RPMI7951 (cell line): ENCODE results near the gene COL6A2. TPM values are rescaled to one million over a fixed set of nuclear protein-coding genes. Genes with fewer than 3 reads are reported as not detected.
"Not testable (repeated sequence)": the region's sequence is repeated elsewhere in the genome, so short reads cannot be mapped to it uniquely, and the experiment has no call there.

Experiments used
- DNase-seq: peaks from one replicate; pipeline ENCODE4 v3.0.0-alpha.2; 2012; ENCODE audit warnings: low read depth
- total RNA-seq: library from RNA; depleted of rRNA; stranded (reverse); fragments of >200 nt; shearing (Covaris generic); gene quantifications from 2 replicates; pipeline ENCODE4 v1.2.3, GENCODE V29; 2014

COL6A2 gene
- total RNA-seq, 1 experiment from 2014 or later = 680 TPM

DNA sequence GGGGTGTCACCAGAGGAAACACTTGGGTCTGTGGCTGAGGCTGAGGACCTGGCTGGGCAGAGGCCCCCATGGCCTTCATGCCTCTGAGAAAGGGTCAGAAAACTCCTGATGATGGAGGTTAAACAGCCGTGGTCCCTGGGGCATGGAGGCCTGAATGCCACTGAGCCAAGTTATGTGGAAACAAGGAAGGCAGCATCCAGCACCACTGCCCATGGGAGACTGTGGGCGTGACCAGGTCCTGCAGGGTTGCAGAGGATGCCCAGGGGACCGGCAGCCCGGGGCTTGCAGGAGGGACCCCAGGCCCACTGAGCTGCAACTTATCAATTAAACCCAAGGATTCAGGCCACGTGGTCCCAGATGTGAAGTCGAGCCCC is 18.9 kb upstream of the COL6A2 start:
- DNase-seq = no peak

DNA sequence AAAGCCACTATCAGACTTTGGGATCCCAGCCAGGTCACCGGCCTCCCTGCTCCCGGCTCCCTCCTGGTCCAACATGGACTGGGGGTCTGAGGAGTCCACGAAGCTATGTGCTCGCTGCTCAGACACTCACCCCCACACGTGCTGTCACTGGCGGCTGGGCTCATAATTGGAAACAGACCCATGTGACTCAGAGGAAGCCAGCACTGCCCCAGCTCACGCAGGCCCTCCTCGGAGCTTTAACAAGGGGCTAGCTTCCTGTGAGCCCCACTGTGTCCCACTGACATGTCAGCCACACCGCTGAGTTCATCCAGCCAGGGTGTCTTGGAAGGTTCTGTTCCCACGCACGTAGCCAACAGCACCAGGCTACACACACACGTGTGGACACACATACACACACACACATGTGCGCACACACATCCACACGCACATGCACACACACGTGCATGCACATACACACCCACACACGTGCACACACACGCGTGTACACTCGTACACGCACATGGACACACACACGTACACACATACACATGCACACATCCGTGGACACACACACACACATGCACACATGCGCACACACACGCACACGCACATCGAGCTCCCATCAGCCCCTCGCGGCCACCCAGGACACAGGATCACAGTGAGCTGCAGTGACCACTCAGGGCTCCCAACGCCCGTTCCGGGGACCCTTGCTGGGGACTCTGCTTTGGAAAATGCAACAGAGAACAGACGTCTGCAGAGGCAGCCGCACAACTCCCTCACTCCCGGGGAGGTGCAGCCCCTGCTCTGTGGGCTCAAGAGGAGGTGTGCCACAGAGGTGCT is 18.4 kb upstream of the COL6A2 start:
- peak; percentile 98 for DNase-seq

DNA sequence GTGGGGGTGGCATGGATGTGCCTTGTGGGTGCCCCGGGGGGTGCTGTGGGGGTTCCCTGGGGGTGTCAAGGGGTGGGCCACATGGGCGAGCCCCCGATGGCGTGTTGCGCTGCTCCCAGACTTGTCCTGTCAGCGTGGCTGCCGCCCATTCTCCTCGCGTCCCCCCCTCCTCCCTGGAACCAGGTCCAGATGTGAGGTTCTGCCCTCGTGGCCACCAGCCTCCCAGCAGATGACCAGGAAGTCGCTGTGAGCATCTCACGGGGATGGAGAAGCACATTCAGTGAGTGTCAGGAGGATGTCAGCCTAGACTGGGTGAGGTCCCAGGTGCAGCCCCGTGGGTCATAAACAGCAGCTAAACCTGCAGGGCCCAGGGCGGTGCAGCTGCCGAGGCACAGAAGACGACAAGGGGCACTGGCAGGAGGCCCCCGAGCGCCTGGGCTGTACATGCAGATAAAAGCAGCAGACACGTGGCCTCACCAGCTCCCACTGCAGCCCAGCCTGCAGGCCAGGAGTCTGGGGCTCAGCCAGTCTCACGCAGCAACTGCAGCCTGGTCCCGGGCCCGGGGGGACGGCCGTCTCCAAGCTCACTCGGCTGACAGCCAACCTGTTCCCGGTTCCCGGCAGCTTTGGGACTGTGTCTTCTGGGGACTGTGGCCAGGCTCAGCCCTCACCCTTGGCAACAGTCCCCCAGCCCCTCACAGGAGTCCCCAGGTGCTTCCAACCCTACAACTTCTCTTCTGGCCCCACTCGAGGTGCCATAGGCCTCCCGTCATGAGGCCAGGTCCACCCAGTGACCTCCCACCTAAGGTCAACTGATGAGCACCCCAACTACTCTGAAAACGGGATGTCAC is 17.5 kb upstream of the COL6A2 start:
- DNase-seq = peak; percentile 92

DNA sequence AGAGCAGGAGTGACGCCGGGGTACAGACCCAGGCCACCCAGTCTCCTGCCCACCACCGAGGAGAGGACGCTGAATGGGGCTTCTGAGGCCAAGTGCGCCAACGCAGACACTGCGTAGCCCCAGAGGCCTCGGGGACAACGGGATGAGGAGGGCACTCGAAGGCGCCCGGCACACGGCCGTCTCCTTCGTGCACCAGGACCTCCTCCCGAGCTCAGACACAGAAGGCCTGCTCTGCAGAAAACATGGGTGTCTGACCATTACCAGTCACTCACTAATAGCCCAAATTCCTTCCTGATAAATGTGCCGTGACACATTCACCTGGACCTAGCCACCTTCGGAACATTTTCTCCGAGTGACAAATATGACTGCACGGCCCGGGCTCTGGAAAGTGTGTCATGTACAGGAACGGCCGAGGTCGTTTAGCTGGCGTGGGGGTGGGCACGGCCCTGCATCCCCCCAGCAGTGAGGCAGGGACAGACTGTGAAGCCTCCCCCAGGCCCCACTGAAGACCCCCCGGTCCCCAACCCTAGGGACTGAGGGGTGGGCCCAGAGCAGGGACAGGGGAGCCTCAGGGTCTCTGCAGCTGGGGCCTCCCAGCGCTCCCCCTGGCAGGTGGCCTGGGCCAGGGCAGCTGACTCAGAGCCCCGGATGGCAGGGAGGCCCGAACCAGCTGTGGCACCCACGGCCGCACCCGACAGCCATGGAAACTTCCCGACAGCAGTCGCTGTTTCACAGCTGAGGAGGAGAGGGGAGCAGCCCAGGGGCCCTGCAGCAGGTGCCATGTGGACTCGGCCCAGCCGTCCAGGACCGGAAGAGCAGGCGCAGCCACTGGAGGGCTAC is 16.7 kb upstream of the COL6A2 start:
- peak; percentile 90 for DNase-seq

DNA sequence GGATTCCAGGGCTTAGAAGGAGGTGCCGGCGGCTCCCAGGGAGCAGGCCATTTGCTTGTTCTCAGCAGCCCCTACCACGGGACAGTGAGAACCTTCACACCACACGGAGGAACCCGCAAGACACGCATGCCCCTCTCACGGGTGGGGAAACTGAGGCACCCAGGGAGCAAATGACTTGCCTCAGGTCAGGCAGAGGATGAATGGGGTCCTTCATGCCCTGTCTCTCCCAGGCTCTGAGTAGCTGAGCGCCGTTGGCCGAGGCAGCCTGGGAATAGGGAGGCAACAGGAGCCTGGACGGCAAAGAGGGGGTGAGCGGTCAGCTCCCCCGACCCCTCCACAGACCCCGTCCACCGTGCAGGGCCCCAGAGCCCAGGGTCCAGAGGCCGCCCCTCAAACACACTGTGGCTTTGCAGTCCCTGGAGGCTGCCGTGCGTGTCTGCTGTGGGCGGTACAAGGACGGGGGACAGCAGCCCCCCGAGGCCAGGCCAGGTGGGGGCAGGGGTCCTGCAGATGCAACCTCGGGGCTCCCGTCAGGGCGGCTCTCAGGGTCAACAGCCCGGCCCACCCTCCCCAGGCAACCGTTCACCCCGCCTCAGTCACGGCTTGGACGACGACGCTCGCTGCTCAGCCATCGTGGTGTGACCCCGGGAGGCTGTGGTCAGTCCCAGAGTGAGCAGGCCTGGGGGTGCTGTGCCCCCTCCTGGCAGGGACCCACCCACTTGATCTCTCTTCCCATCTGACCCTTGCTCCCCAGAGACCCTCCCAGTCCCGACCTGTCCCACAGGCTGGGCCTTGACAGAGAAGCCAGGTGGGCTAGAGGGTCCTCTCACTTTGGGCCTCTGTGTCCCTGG is 15.8 kb upstream of the COL6A2 start:
- DNase-seq = no peak

DNA sequence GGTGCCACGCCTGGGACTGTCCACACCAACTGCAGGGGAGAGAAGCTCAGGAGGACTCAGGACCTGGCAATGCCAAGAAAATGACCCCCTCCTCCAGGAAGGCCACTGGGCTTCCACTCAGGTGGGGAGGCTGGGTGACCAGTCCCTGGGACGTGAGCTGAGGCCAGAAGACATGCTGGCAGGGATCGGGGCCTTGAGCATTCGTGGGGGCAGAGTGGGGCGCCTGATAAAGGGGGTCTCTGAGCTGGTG is 15.3 kb upstream of the COL6A2 start:
- no peak for DNase-seq

DNA sequence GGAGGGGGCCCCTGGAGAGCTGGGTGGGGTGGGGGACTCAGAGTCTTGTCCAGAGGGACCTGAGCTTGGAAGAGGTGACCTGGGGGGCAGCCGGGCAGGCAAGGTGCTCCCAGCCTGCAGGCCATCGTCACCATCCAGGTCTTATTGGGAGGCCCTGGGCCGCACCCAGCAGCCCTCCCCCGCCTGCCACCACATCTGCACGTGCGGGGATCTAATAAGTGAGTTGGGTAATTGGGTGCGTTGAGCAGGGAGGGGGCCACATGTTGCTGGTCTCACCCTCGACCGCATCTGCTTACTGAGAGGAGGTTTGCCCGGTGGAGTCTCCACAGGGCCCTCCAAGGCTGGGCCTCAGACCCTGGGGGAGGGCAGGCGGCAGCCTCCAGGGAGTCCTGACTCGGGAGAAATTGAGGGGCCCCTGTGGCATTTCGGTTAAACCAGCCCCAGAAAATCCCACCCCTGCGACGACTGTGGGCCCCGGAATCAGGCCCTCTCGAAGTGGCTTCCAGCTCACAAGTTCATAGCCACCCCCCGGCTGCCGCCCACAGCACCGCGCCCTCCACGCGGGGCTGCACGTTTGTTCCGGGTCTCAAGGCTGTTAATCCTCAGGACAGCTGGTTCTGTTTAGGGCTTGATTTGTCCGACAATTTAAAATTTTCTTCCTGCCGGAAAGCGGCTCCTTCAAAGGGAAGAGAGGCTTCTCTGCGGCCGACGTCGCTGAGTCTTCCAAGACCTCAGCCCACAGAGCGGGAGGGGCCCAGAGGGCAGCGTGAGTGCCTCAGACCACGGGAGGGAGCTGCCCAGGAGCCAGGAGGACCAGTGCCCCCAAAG is 14.7 kb upstream of the COL6A2 start:
- DNase-seq = peak; percentile 98

DNA sequence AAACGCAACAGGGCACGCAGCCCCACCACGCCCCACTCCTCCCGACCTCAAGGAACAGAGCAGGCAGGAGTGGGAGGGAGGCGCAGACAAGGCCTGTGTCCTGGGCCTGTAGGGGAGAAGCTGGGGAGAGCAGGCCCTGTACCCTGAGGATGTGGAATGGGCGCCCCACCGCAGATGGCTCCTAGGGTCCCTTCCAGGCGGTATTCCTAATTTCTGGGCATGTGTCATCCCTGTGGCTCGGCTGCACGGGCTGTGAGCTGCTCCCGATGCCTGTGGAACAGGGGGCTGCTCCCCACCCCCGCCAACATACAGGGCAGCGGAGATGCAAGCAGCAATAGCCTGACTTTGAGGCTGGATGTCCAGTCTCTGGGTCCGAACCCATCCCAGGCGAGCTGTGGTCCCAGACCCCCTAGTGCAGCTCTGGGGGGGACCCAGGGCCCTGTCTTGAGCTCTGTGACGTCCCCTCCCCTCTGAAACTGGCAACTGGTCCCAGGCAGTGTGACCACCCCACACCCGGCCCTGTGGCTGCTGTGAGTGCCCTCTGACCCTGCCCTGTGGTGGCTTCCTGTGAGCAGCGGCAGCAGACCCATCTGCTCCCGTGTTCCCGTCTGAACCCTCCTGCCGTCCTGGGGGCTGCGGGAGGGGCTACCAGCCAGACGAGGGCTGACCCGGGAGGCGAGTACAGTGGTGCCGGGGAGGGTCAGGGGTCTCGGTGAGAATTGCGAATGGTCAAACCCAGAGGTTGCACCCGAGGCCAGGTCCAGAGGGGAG is 13.9 kb upstream of the COL6A2 start:
- DNase-seq = no peak

DNA sequence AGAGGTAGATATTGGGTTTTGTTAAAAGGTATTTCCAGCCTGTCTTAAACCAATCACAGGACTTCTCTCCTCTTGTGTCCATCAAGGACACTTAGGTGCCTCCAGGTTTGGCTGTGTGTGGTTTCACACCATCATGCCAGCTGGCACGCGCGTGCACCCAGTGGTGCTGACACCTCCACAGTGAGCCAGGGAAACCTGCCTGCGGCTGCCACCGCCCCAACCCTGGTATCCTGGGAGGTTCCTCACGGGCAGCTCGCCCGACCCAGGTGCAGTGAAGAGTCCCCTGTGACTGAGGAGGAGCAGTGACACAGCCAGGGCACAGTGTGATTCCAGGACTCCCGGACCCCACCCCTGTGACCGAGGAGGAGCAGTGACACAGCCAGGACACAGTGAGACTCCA is 13.2 kb upstream of the COL6A2 start:
- DNase-seq = no peak

DNA sequence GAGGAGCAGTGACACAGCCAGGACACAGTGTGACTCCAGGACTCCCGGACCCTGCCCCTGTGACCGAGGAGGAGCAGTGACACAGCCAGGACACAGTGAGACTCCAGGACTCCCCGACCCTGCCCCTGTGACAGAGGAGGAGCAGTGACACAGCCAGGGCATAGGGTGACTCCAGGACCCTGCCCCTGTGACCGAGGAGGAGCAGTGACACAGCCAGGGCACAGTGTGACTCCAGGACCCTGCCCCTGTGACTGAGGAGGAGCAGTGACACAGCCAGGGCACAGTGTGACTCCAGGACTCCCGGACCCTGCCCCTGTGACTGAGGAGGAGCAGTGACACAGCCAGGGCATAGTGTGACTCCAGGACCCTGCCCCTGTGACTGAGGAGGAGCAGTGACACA is 12.7 kb upstream of the COL6A2 start:
- not testable (repeated sequence) for DNase-seq

DNA sequence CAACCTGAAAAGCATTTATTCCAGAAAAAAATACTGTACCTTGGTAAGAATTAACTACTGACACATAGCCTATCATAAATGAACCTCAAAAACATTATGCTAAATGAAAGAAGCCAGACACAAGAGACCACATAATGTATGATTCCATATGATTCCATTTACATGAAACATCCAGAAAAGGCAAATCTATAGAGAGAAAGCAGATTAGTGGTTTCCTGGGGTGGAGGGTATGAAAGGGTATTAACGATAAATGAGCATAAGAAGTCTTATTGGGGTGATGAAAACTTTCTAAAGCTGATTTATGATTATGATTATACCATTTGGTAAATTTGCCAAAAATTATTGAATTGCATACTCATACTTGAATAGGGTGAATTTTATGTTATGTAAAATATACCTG is 10.3 kb upstream of the COL6A2 start:
- DNase-seq = no peak

DNA sequence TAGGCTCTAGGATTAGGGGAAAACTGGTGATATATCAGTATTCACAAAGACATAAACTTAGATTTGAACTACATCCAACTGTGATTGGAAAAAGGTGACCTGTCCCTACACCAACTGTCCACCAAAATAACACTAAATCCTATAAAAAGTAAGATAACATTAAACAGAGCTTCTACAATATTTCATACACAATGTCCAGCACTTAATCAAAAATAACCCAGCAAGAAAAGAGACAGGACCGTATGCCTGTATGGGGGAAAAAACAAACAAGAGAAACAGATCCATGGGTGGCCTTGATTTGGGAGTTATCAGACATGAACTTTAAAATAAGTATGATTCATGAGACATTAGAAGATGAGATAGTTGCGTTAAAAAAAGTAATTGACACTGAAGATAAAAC is 9.7 kb upstream of the COL6A2 start:
- no peak for DNase-seq

DNA sequence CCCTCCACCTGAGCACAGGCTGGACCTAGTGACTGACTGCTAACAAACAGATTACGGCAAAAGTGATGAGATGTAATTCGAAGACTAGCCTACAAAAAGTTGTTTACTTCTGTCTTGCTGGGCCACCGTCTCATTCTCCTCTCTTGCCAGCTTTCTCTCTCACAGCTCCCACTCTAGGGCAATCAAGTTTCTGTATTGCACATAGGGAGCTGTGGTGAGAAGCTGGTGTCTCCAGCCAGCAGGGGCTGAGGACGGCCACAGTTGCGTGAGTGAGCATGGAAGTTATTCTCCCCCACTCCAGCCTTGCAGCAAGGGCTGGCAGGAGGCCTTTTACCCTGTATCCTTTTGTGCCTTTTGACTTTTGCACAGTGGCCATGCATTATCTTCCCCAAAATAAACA is 8.6 kb upstream of the COL6A2 start:
- DNase-seq = no peak

DNA sequence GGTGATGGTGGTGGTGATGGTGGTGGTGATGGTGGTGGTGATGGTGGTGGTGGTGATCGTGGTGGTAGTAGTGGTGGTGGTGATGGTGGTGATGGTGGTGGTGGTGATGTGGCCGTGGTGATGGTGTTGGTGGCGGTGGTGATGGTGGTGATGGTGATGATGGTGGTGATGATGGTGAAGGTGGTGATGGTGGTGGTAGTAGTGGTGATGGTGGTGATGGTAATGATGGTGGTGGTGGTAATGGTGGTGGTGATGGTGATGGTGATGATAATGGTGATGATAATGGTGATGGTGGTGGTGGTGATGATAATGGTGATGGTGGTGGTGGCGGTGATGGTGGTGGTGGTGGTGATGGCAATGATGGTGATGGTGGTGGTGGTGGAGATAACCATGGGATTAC is 6.8 kb upstream of the COL6A2 start:
- DNase-seq = no peak

DNA sequence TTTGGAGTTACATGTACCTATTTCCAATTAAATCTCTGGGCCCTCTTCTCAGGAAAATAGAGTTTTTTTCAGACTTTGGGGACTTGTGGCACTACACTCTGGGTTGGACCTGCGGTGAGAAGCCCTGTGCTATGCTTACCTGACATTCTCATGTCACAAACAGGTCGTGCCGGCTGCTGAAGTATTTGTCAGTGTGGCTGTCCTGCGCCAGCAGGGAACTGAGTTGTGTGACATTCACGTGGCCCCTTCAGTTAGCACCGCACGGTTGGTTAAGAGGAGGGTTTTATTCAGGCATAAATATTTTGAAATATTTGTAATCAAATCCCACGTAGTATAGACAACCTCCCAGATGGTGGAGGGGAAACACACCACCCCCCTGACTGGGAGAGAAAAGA is 6.3 kb upstream of the COL6A2 start:
- no peak for DNase-seq

DNA sequence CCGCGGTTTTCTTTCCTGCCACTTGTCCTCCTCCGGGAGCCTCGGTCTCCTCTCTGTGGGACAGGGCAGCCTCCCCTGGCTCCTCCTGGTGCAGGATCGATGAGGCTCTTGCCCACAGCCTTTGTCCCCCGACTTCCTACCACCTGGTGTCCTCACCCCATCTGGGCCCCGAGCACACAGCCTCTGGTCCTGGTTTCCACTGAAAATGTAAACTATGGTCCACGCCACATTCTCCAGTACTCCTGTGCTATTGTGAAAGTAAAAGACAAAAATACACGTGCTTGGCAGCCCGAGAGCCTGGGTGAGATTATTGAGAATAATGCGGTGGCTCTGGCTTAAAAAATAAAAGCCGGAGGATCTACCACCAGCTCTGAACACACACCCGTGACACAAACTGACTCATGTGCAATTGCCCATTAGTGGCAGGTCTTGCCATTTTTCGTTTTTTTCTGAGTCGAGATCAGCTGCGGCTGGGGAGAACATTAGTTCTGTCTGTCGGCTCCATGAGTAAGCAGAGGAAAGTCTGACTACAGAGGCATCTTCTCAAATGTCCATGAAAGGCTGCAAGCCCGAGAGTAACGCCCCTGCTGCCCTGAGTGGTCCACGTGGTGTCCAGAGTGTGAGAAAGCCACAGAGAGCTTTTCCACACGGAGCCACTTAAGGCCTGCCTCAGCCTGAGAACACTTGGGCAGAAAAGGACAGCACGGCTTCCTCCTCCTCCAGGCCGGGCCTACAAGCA is 5.7 kb upstream of the COL6A2 start:
- DNase-seq = peak; percentile 99

DNA sequence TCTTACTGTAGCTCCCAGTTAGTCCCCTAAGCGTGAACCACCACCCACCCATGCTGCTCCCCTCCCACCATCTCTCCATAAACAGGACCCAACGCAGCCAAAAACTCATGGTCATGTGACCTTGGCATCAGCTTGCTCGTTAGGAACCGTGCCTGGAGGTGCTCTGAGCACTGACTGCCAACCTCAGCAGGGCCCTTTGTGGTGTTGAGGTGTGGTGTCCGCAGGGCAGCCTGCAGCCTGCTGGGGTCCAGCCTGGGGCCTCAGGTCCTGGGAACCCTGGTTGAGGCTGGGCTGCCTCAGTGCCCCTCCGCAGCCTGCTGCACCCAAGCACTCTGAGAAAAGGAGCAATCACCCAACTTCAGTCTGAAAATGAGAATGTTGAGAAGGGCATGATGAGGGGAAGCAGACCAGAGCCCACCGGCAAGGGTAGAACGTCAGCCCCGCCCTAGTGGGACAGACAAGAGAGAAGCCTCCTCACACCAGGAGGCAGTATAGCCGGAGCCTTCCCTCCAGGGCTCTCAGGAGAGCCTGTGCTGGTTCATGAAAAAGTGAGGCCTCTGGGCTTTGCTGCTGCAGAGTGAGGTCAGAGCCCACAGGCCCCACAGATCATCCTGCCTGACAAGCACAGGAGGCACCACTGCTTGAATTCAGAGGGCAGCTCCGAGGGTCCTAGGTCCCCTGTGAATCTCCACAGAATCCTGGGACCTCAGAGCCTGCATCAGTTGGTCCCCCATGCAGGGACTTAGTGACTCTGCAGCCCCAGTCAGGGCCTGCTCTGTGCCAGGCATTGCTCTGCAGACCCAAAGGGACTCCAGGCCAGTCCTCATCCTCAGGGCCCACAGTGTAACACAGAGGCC is 4.9 kb upstream of the COL6A2 start:
- peak; percentile 63 for DNase-seq
